ENCODE measurements around the gene CORO6. TPM values are rescaled to one million over a fixed set of nuclear protein-coding genes. Genes with fewer than 3 reads are reported as not detected.
A peak's percentile ranks its signal among the peaks of the same experiment; 100 is the strongest.

CORO6 gene
- total and polyA plus RNA-seq, 2 experiments from 2014 or later, result 2.6 to 5.2 TPM

- no peak for TF ChIP-seq CTCF (conservative IDR thresholded peaks at IDR 0.05; ENCODE audit: low read depth in 2 of 2)
- TF ChIP-seq ETS1 (IDR thresholded peaks at IDR 0.05), result no peak
- TF ChIP-seq EZH2 (IDR thresholded peaks at IDR 0.05; ENCODE audit: low read depth, unreplicated experiment), result no peak
- no peak for TF ChIP-seq POLR2AphosphoS5 (IDR thresholded peaks at IDR 0.05; ENCODE audit: low read depth)
- TF ChIP-seq CREB1 (CRISPR knock-in tag; IDR thresholded peaks at IDR 0.05; ENCODE audit: low read depth), result no peak
- no peak for TF ChIP-seq NANOG (IDR thresholded peaks at IDR 0.05; ENCODE audit: borderline replicate concordance)
Measured at GRCh38 chr17:29571486-29571882, 51.2 kb downstream of the CORO6 start (continued).

GRCh38 chr17:29570521-29570920, 52.2 kb downstream of the CORO6 start:
- H3K4me2 ChIP-seq, result no peak overlapping the region
- Mint-ChIP-seq H3K36me3 (ENCODE audit: low read depth) (peaks cover 13% of the 10 kb centered on the region), H3K27me3 (ENCODE audit: insufficient read depth, low read depth, poor library complexity) (peaks cover 41% of the 10 kb centered on the region), H3K9me3 (no peaks in the 10 kb centered on the region), H3K4me3 (peak overlapping the region; percentile 5; the same call in 1 of the 3 replicates), H3K4me1 (peaks cover 15% of the 10 kb centered on the region), H3K27ac (no peak overlapping the region)
- peaks cover 8% of the 10 kb centered on the region for H3K4me1 ChIP-seq (ENCODE audit: insufficient read depth)
- peaks cover 40% of the 10 kb centered on the region for H3K27me3 ChIP-seq (ENCODE audit: insufficient read depth)
- no peak overlapping the region for H3K27ac ChIP-seq (ENCODE audit: low read depth)
- no peak overlapping the region for H3K4me3 ChIP-seq
- no peak overlapping the region for H2AFZ ChIP-seq
- DNase-seq (ENCODE audit: low spot score) (no peak), ATAC-seq (no peak)
- H3K79me2 ChIP-seq (replicated peaks; ENCODE audit: insufficient read depth), result no peaks in the 10 kb centered on the region
- no peaks in the 10 kb centered on the region; the same call in none of the 2 replicates for H4K20me1 ChIP-seq (replicated peaks; ENCODE audit: insufficient read depth)
- H3F3A ChIP-seq (replicated peaks; ENCODE audit: low read depth), result peaks cover 23% of the 10 kb centered on the region
- H3K9me2 ChIP-seq (ENCODE audit: insufficient read depth), result no peaks in the 10 kb centered on the region
- no peaks in the 10 kb centered on the region; the same call in 1 of the 2 replicates for H3K36me3 ChIP-seq (ENCODE audit: insufficient read depth)
- TF ChIP-seq ETS1 (IDR thresholded peaks at IDR 0.05) (no peak), ZNF462 (CRISPR knock-in tag; IDR thresholded peaks at IDR 0.05) (no peak), POLR2AphosphoS5 (IDR thresholded peaks at IDR 0.05; ENCODE audit: low read depth) (no peak), JUNB (IDR thresholded peaks at IDR 0.05; ENCODE audit: unreplicated experiment) (no peak), ZNF331 (CRISPR knock-in tag; IDR thresholded peaks at IDR 0.05; ENCODE audit: low read depth) (no peak), NANOG (IDR thresholded peaks at IDR 0.05; ENCODE audit: borderline replicate concordance) (no peak), EZH2phosphoT487 (IDR thresholded peaks at IDR 0.05; ENCODE audit: unreplicated experiment) (no peak), STAT1 (IDR thresholded peaks at IDR 0.05; ENCODE audit: unreplicated experiment) (no peak)
